Neural crest cell (in vitro differentiated cells): ENCODE results near the gene SPEN. TPM values are rescaled to one million over a fixed set of nuclear protein-coding genes. Genes with fewer than 3 reads are reported as not detected.
A peak's percentile ranks its signal among the peaks of the same experiment; 100 is the strongest.

Experiments used
- DNase-seq: peaks from one replicate; pipeline ENCODE4 v3.0.0; 2021; ENCODE audit warnings: low read depth, mixed read lengths, low spot score
- H3K27ac Mint-ChIP-seq: one replicate; pipeline ENCODE4 v1.8.0; 2021; ENCODE audit warnings: mild to moderate bottlenecking, mixed read lengths; ENCODE audit not compliant: unreplicated experiment
- H3K27me3 Mint-ChIP-seq: 2 replicates; pipeline ENCODE4 v1.8.0; 2021; ENCODE audit warnings: low read depth, mild to moderate bottlenecking, mixed read lengths
- H3K36me3 Mint-ChIP-seq: 2 replicates; pipeline ENCODE4 v1.8.0; 2021; ENCODE audit warnings: low read depth, mild to moderate bottlenecking, mixed read lengths
- H3K4me1 Mint-ChIP-seq: 2 replicates; pipeline ENCODE4 v1.8.0; 2021; ENCODE audit warnings: mixed read lengths
- H3K4me3 Mint-ChIP-seq: one replicate; pipeline ENCODE4 v1.8.0; 2021; ENCODE audit warnings: mild to moderate bottlenecking, mixed read lengths
- H3K9me3 Mint-ChIP-seq: 2 replicates; pipeline ENCODE4 v1.8.0; 2021; ENCODE audit warnings: mixed read lengths
- CTCF ChIP-seq: fragments of 200-600 bp; sonication (generic); conservative IDR thresholded peaks from 2 replicates; pipeline ENCODE4 v1.5.0; 2021; ENCODE audit warnings: antibody characterized with exemption, mild to moderate bottlenecking
- total RNA-seq: library from RNA; stranded (reverse); gene quantifications from 2 replicates; pipeline ENCODE4 v1.2.1, GENCODE V29; 2021

SPEN gene
- total RNA-seq, 1 donor from 2014 or later, result 69.4 TPM

GRCh38 chr1:15945011-15945831, 97.7 kb downstream of the SPEN start:
- Mint-ChIP-seq H3K27ac (peak overlapping the region; percentile 57), H3K4me1 (peaks cover 20% of the 10 kb centered on the region), H3K9me3 (no peaks in the 10 kb centered on the region), H3K36me3 (peaks cover 6% of the 10 kb centered on the region), H3K4me3 (no peak overlapping the region), H3K27me3 (no peaks in the 10 kb centered on the region)
- no peak for TF ChIP-seq CTCF
- DNase-seq, result no peak

GRCh38 chr1:15945832-15946448, 98.4 kb downstream of the SPEN start:
- no peak for DNase-seq
- H3K27ac Mint-ChIP-seq, result no peak overlapping the region
- no peaks in the 10 kb centered on the region for H3K27me3 Mint-ChIP-seq
- no peak overlapping the region for H3K4me3 Mint-ChIP-seq
- TF ChIP-seq CTCF, result no peak
- H3K9me3 Mint-ChIP-seq, result no peaks in the 10 kb centered on the region
- peaks cover 20% of the 10 kb centered on the region for H3K4me1 Mint-ChIP-seq
- H3K36me3 Mint-ChIP-seq, result peaks cover 6% of the 10 kb centered on the region

GRCh38 chr1:15946571-15947381, 99.3 kb downstream of the SPEN start:
- no peaks in the 10 kb centered on the region for H3K27me3 Mint-ChIP-seq
- H3K4me3 Mint-ChIP-seq, result no peak overlapping the region
- no peak for DNase-seq
- peak overlapping the region; percentile 28 for H3K27ac Mint-ChIP-seq
- H3K4me1 Mint-ChIP-seq, result peaks cover 20% of the 10 kb centered on the region
- H3K9me3 Mint-ChIP-seq, result no peaks in the 10 kb centered on the region
- peaks cover 6% of the 10 kb centered on the region for H3K36me3 Mint-ChIP-seq
- no peak for TF ChIP-seq CTCF

GRCh38 chr1:15947382-15948090, 100.0 kb downstream of the SPEN start:
- no peak overlapping the region for H3K27ac Mint-ChIP-seq
- peak overlapping the region; percentile 59 for H3K4me3 Mint-ChIP-seq
- H3K9me3 Mint-ChIP-seq, result no peaks in the 10 kb centered on the region
- peaks cover 8% of the 10 kb centered on the region for H3K36me3 Mint-ChIP-seq
- no peak for DNase-seq
- H3K4me1 Mint-ChIP-seq, result peaks cover 22% of the 10 kb centered on the region
- no peaks in the 10 kb centered on the region for H3K27me3 Mint-ChIP-seq
- no peak for TF ChIP-seq CTCF

- H3K4me3 Mint-ChIP-seq, result peak overlapping the region; percentile 59
- H3K4me1 Mint-ChIP-seq, result peaks cover 24% of the 10 kb centered on the region
- peaks cover 9% of the 10 kb centered on the region for H3K36me3 Mint-ChIP-seq
- no peaks in the 10 kb centered on the region for H3K27me3 Mint-ChIP-seq
- no peak for TF ChIP-seq CTCF
- DNase-seq, result no peak
- H3K9me3 Mint-ChIP-seq, result no peaks in the 10 kb centered on the region
- no peak overlapping the region for H3K27ac Mint-ChIP-seq
These were observed 100.6 kb downstream of the SPEN start for GRCh38 chr1:15948091-15948591.
